Panc1 (cell line): ENCODE measurements around the gene TMEM108.

Experiments used
- POLR2AphosphoS5 ChIP-seq: IDR thresholded peaks from 2 replicates; pipeline ENCODE4 v1.6.1; 2012; ENCODE audit warnings: mild to moderate bottlenecking, low read depth, low read length, moderate library complexity
- TF ChIP-seq, protein P1 (sequence below): fragments of 450-650 bp; IDR thresholded peaks from 2 replicates; pipeline ENCODE4 v1.5.1; 2017; ENCODE audit warnings: mild to moderate bottlenecking
- TF ChIP-seq, protein P2 (sequence below), 2 experiments: IDR thresholded peaks; 2 replicates each; pipeline ENCODE4 v1.6.1; 2011 to 2012; ENCODE audit warnings: low read depth in 2 of 2, control low read depth in 1 of 2, low read length in 1 of 2, mild to moderate bottlenecking in 1 of 2, moderate library complexity in 1 of 2; ENCODE audit not compliant: insufficient read depth in 1 of 2

DNA sequence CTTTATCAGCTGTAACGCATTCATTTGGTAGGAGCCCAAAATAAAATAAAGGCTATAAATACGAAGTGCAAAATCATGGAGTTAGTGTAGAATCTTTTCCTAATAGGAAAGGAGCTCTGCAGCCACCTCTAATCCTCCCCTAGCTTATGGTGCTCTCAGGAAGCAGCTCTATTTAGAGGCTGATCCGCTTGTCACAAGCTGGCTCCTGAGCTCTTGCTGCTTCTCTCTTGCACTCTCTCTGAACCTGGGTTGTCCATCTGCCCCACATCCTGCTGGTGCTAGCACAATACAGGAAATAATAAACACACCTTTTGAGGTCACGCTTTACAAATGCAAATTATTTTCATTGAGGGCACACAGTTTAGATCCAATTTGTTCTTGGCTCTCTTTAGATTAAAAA lies 324.3 kb downstream of the TMEM108 start:
- TF ChIP-seq, protein P1, sequence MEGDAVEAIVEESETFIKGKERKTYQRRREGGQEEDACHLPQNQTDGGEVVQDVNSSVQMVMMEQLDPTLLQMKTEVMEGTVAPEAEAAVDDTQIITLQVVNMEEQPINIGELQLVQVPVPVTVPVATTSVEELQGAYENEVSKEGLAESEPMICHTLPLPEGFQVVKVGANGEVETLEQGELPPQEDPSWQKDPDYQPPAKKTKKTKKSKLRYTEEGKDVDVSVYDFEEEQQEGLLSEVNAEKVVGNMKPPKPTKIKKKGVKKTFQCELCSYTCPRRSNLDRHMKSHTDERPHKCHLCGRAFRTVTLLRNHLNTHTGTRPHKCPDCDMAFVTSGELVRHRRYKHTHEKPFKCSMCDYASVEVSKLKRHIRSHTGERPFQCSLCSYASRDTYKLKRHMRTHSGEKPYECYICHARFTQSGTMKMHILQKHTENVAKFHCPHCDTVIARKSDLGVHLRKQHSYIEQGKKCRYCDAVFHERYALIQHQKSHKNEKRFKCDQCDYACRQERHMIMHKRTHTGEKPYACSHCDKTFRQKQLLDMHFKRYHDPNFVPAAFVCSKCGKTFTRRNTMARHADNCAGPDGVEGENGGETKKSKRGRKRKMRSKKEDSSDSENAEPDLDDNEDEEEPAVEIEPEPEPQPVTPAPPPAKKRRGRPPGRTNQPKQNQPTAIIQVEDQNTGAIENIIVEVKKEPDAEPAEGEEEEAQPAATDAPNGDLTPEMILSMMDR = no peak
- TF ChIP-seq POLR2AphosphoS5 = no peak
- TF ChIP-seq, protein P2, sequence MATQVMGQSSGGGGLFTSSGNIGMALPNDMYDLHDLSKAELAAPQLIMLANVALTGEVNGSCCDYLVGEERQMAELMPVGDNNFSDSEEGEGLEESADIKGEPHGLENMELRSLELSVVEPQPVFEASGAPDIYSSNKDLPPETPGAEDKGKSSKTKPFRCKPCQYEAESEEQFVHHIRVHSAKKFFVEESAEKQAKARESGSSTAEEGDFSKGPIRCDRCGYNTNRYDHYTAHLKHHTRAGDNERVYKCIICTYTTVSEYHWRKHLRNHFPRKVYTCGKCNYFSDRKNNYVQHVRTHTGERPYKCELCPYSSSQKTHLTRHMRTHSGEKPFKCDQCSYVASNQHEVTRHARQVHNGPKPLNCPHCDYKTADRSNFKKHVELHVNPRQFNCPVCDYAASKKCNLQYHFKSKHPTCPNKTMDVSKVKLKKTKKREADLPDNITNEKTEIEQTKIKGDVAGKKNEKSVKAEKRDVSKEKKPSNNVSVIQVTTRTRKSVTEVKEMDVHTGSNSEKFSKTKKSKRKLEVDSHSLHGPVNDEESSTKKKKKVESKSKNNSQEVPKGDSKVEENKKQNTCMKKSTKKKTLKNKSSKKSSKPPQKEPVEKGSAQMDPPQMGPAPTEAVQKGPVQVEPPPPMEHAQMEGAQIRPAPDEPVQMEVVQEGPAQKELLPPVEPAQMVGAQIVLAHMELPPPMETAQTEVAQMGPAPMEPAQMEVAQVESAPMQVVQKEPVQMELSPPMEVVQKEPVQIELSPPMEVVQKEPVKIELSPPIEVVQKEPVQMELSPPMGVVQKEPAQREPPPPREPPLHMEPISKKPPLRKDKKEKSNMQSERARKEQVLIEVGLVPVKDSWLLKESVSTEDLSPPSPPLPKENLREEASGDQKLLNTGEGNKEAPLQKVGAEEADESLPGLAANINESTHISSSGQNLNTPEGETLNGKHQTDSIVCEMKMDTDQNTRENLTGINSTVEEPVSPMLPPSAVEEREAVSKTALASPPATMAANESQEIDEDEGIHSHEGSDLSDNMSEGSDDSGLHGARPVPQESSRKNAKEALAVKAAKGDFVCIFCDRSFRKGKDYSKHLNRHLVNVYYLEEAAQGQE (IDR thresholded peaks at IDR 0.05; ENCODE audit: insufficient read depth in 1 of 2, low read depth in 2 of 2, low read length in 1 of 2) = no peak
